OCI-LY1 (cell line): Measurements from ENCODE around the gene DDX51.

Source experiments
- H2AFZ ChIP-seq: fragments of 200-600 bp; sonication (generic), shearing (Covaris generic); 2 replicates; pipeline ENCODE4 v1.6.0; 2014; ENCODE audit warnings: antibody characterized with exemption, mild to moderate bottlenecking, low read length
- H3F3A ChIP-seq: fragments of 200-600 bp; sonication (generic), shearing (Covaris generic); 2 replicates; pipeline ENCODE4 v1.6.0; 2014; ENCODE audit warnings: mild to moderate bottlenecking, antibody characterized with exemption, low read length, moderate library complexity; ENCODE audit not compliant: insufficient read depth
- H3K27ac ChIP-seq: fragments of 200-600 bp; sonication (generic); 2 replicates; pipeline ENCODE4 v1.5.1; 2014; ENCODE audit warnings: low read length, mixed run types, mild to moderate bottlenecking, low read depth; ENCODE audit not compliant: poor library complexity, severe bottlenecking
- H3K27me3 ChIP-seq: fragments of 200-600 bp; sonication (generic); 2 replicates; pipeline ENCODE4 v1.6.0; 2014; ENCODE audit warnings: antibody characterized with exemption, mild to moderate bottlenecking, low read length, moderate library complexity; ENCODE audit not compliant: insufficient read depth
- H3K36me3 ChIP-seq: fragments of 200-600 bp; sonication (generic); 2 replicates; pipeline ENCODE4 v1.6.1; 2014; ENCODE audit warnings: mild to moderate bottlenecking, antibody characterized with exemption, low read length, moderate library complexity, mixed read lengths; ENCODE audit not compliant: insufficient read depth
- H3K4me1 ChIP-seq: fragments of 200-600 bp; sonication (generic); 2 replicates; pipeline ENCODE4 v1.5.1; 2014; ENCODE audit warnings: mild to moderate bottlenecking, low read length, moderate library complexity; ENCODE audit not compliant: insufficient read depth, severe bottlenecking
- H3K4me2 ChIP-seq: fragments of 200-600 bp; sonication (generic), shearing (Covaris generic); 2 replicates; pipeline ENCODE4 v1.6.1; 2014; ENCODE audit warnings: low read length
- H3K4me3 ChIP-seq: fragments of 200-600 bp; sonication (generic); 2 replicates; pipeline ENCODE4 v1.5.1; 2014; ENCODE audit warnings: low read length, low read depth, mild to moderate bottlenecking, mixed read lengths; ENCODE audit not compliant: poor library complexity, severe bottlenecking
- H3K79me2 ChIP-seq: fragments of 200-600 bp; shearing (Covaris generic); 2 replicates; pipeline ENCODE4 v1.6.1; 2016; ENCODE audit warnings: mixed run types, low read length, mixed read lengths; ENCODE audit not compliant: insufficient read depth
- H3K9ac ChIP-seq: fragments of 200-600 bp; sonication (generic), shearing (Covaris generic); 2 replicates; pipeline ENCODE4 v1.6.1; 2014; ENCODE audit warnings: mild to moderate bottlenecking, low read length, mixed read lengths
- H3K9me2 ChIP-seq: fragments of 200-600 bp; sonication (generic), shearing (Covaris generic); 2 replicates; pipeline ENCODE4 v1.6.1; 2014; ENCODE audit warnings: low read depth, mild to moderate bottlenecking, low read length, mixed read lengths
- H3K9me3 ChIP-seq: fragments of 200-600 bp; shearing (Covaris generic); 2 replicates; pipeline ENCODE4 v1.6.1; 2014; ENCODE audit warnings: low read length, mixed read lengths
- H4K20me1 ChIP-seq: fragments of 200-600 bp; sonication (generic), shearing (Covaris generic); 2 replicates; pipeline ENCODE4 v1.6.0; 2016; ENCODE audit warnings: mild to moderate bottlenecking, low read length; ENCODE audit not compliant: insufficient read depth
- CTCF ChIP-seq: fragments of 200-600 bp; sonication (generic), shearing (Covaris generic); IDR thresholded peaks from 2 replicates; pipeline ENCODE4 v1.5.1; 2017; ENCODE audit warnings: mild to moderate bottlenecking, antibody characterized with exemption, low read length, moderate library complexity, mixed read lengths
- EZH2 ChIP-seq: fragments of 200-600 bp; sonication (generic), shearing (Covaris generic); IDR thresholded peaks from 2 replicates; pipeline ENCODE4 v1.8.0; 2017; ENCODE audit warnings: borderline replicate concordance, mixed run types, mild to moderate bottlenecking, antibody characterized with exemption, low read length, moderate library complexity, mixed read lengths

Gene DDX51

GRCh38 chr12:132124766-132125425 lies 19.2 kb downstream of the DDX51 start:
- no peaks in the 10 kb centered on the region for H3K4me1 ChIP-seq
- H3K79me2 ChIP-seq = no peaks in the 10 kb centered on the region
- H3K9ac ChIP-seq = no peak overlapping the region
- peaks cover 6% of the 10 kb centered on the region for H3K9me3 ChIP-seq
- H3F3A ChIP-seq = no peaks in the 10 kb centered on the region
- no peak overlapping the region for H3K4me3 ChIP-seq
- peaks cover 75% of the 10 kb centered on the region for H3K36me3 ChIP-seq
- no peaks in the 10 kb centered on the region for H3K9me2 ChIP-seq
- no peak overlapping the region for H3K27ac ChIP-seq
- no peak overlapping the region for H2AFZ ChIP-seq
- TF ChIP-seq CTCF (no peak), EZH2 (no peak)
- H4K20me1 ChIP-seq = no peaks in the 10 kb centered on the region
- H3K4me2 ChIP-seq = no peak overlapping the region
- no peaks in the 10 kb centered on the region for H3K27me3 ChIP-seq

GRCh38 chr12:132123970-132124765 lies 20.0 kb downstream of the DDX51 start:
- TF ChIP-seq EZH2 = no peak
- TF ChIP-seq CTCF = no peak
- H4K20me1 ChIP-seq = no peaks in the 10 kb centered on the region
- no peaks in the 10 kb centered on the region for H3K9me2 ChIP-seq
- H3K27ac ChIP-seq = no peak overlapping the region
- no peaks in the 10 kb centered on the region for H3K79me2 ChIP-seq
- no peaks in the 10 kb centered on the region for H3K27me3 ChIP-seq
- no peaks in the 10 kb centered on the region for H3F3A ChIP-seq
- no peak overlapping the region for H3K4me2 ChIP-seq
- H3K36me3 ChIP-seq = peaks cover 77% of the 10 kb centered on the region
- no peak overlapping the region for H3K4me3 ChIP-seq
- H2AFZ ChIP-seq = no peak overlapping the region
- H3K9ac ChIP-seq = no peak overlapping the region
- H3K9me3 ChIP-seq = peaks cover 6% of the 10 kb centered on the region
- H3K4me1 ChIP-seq = no peaks in the 10 kb centered on the region

- Histone ChIP-seq H3K9ac (no peak overlapping the region), H3K79me2 (no peaks in the 10 kb centered on the region), H3F3A (no peaks in the 10 kb centered on the region), H3K9me2 (no peaks in the 10 kb centered on the region), H3K4me2 (no peak overlapping the region), H3K27ac (no peak overlapping the region), H4K20me1 (no peaks in the 10 kb centered on the region), H3K4me1 (no peaks in the 10 kb centered on the region), H2AFZ (no peak overlapping the region), H3K36me3 (peaks cover 72% of the 10 kb centered on the region), H3K4me3 (no peak overlapping the region), H3K27me3 (no peaks in the 10 kb centered on the region), H3K9me3 (no peaks in the 10 kb centered on the region)
- TF ChIP-seq EZH2 (no peak), CTCF (no peak)
Measured at GRCh38 chr12:132121283-132121682, 22.8 kb downstream of the DDX51 start.
